Suprapubic skin (tissue), 4 donors: ENCODE results near the gene ADAMTS8.

ENCODE experiments used
- CTCF ChIP-seq, 2 donors: fragments of 200-600 bp in 1 of 2; fragments of 450-650 bp in 1 of 2; sonication (generic) in 1 of 2; IDR thresholded peaks; one replicate each; pipeline ENCODE4 v1.5.1; 2016 to 2019; ENCODE audit warnings: antibody characterized with exemption in 2 of 2, mild to moderate bottlenecking in 1 of 2, moderate library complexity in 1 of 2
- EP300 ChIP-seq: sonication (generic); formaldehyde crosslinking; IDR thresholded peaks from one replicate; pipeline ENCODE4 v1.6.1; 2017; ENCODE audit warnings: antibody characterized with exemption
- POLR2A ChIP-seq, 2 donors: fragments of 450-650 bp; IDR thresholded peaks; one replicate each; pipeline ENCODE4 v1.6.1; 2017; ENCODE audit warnings: antibody characterized with exemption in 2 of 2, mild to moderate bottlenecking in 2 of 2, moderate library complexity in 2 of 2
- POLR2AphosphoS5 ChIP-seq, 3 donors: sonication (generic); formaldehyde crosslinking; IDR thresholded peaks; one replicate each; pipeline ENCODE4 v1.6.1; 2017; ENCODE audit warnings: antibody characterized with exemption in 3 of 3

DNA sequence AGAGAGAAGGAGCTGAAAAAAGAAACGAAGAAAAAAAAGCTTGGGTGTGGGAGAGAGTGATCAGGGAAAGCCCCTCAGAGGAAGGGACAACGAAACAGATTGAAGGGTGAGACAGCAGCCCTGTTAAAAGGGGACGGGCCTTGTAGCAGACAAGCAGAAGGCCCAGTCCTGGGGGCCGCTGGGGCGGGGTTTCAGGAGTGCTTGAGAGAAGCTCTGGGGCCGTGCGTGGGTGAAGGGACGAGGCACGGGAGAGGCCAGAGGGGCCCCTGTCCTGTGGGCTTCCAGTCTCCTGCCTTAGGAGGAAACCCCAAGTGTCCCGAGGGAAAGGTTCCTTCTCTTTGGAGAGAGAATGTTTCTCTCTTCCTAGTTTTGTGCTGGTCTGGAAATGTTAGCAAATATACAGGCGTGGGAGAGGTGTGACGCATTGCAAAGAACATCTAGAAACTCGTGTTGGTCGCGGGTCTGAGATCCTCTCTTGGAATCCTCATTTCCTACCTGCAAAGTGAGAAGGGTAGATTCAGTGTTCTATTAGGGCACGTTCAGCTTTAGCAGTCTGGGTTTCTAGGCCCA lies 48.6 kb upstream of the ADAMTS8 start:
- no peak for TF ChIP-seq EP300
- no peak for TF ChIP-seq POLR2A (IDR thresholded peaks at IDR 0.05)
- TF ChIP-seq CTCF (IDR thresholded peaks at IDR 0.05) = no peak
- TF ChIP-seq POLR2AphosphoS5 (IDR thresholded peaks at IDR 0.05) = no peak
